Right renal pelvis (tissue), 4 donors: Measurements from ENCODE around the gene FIG4. TPM values are rescaled to one million over a fixed set of nuclear protein-coding genes. Genes with fewer than 3 reads are reported as not detected.
"Not testable (repeated sequence)": the region's sequence is repeated elsewhere in the genome, so short reads cannot be mapped to it uniquely, and the experiment has no call there.

Experiments
- DNase-seq, 4 donors: peaks; one replicate each; pipeline ENCODE4 v3.0.0-alpha.2; 2013; ENCODE audit warnings: low read depth in 4 of 4, low spot score in 3 of 4, missing footprints in 1 of 4
- polyA plus RNA-seq, 4 donors: library from polyadenylated mRNA; unstranded; fragments of 120-200 nt; gene quantifications; one replicate each; pipeline ENCODE4 v1.2.1, GENCODE V29; 2013; ENCODE audit not compliant: insufficient read length in 4 of 4

The FIG4 gene
- polyA plus RNA-seq, 4 donors, result 24.8 to 28.2 (median 27.4) TPM

GRCh38 chr6:109747221-109747620 is 56.1 kb downstream of the FIG4 start:
- no peak for DNase-seq

DNA sequence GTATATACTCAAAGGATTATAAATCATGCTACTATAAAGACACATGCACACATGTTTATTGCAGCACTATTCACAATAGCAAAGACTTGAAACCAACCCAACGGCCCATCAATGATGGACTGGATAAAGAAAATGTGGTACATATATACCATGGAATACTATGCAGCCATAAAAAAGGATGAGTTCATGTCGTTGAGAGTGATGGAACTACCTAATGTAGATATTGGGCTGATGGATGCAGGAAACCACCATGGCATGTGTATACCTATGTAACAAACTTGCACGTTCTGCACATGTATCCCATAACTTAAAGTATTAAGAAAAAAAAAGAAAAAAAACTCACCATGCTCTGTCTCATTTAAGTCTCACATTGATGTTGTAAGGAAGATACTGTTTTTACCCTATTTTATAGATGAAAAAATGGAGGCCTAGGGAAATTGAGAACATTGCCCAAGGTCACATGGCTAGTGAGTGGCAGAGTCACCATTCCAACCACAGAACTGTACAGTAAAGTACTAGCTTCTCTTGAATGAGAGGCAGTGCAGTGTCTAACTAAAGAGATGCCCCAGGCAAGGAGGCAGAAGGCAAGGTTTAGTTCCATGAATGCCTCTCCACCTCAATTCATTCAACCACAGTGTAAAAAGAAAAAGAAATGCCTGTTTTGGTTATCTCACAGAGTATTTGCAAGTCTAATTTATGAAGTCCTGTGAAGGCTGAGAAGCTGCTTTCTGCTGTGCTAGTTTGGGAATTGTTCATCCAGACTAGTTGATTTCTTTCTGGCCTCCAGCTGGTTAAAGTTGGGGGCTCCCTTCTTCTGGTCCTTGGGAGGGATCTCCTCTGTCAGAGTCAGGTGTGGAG is 68.2 kb downstream of the FIG4 start:
- DNase-seq, result no peak

- DNase-seq, result no peak
Measured at GRCh38 chr6:109760208-109760607, 69.1 kb downstream of the FIG4 start.

DNA sequence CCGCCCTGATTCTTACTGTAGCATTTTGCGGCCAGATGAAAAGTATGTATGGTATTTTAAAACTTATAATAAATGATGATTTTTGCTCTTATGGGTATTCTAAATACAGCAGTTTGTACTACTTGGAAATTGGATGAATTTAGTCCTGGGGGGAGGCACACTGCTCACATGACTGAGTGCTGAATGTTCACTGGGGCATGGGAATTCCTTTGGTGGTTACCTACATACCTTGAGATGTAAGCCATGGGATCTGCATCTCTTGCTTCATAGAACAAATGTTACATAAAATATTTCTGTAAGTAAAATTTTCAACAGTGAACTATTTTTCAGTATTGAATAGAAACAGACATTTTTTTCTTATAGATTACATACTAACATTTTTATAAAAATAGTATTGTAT is 71.1 kb downstream of the FIG4 start:
- DNase-seq, result no peak

GRCh38 chr6:109762769-109763441 is 71.8 kb downstream of the FIG4 start:
- no peak for DNase-seq

DNA sequence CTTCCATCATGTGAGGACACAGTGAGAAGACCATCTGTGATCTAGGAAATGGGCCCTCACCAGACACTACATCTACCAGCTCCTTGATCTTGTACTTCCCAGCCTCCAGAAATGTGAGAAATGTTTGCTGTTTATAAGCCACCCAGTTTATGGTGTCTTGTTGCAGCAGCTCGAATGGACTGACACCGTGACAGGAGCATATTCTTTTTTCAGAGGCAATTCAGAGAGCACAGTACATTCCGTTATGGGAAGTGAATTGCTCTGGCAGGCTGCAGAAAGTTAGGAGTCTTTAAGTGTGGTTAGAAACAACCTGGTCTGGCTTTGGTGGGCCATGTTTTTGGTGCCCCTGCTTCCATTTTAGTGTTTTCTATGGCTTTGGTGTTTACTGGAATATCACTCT is 75.1 kb downstream of the FIG4 start:
- DNase-seq, result no peak

GRCh38 chr6:109767961-109768360 is 76.9 kb downstream of the FIG4 start:
- no peak for DNase-seq

DNA sequence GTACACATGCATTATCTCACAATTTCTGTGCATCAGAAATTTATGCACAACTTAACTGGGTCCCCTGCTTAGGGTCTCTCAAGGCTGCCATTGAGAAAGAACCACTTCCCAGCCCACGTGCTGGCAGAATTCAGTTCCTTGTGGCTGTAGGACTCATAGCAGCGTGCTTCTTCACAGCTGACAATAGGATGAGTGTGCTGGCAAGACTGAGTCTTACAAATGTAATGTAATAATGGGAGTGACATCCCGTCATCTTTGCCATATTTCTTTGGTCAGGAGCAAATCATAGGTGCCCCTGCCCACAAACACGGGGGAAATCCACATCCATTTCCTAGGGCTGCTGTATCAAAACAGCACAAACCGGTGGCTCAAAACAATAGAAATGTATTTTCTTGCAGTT is 77.4 kb downstream of the FIG4 start:
- no peak for DNase-seq

- DNase-seq, result no peak
Measured at GRCh38 chr6:109769213-109769612, 78.1 kb downstream of the FIG4 start.

DNA sequence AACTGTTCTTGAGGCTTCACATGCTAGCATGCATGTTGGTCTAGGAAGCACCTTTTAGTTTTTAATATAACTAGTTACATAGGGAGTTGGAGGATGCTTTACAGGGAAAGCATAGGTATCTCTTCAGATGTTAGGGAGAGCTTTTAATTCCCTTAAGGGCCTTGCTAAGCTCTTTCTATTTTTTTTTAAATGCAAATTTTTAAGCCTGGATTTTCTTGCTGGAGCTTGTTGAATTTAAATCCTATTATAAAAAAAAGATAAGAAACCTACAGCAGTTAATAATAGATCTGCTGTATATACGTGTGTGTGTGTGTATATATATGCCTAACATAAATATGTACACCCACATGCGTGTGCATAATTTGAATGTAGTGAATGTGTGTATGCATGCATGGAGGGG is 79.0 kb downstream of the FIG4 start:
- DNase-seq, result no peak

DNA sequence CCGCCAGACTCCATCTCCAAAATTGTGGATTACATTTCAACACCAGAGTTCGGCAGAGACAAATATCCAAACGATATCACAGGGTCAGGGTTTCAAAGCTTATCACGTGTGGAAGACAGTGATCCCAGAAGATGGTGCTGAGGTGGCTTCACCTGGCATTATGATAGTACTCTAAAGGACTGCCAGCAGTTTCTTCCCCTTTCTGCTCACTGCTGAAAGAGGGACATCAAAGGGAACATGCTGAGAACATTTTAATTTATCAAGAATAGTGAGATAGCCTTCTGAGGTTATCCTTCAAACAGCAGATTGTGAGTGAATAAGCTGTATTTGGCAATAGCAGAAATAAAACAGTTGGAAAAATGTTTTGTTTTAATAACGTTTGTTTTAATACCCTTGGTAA is 79.7 kb downstream of the FIG4 start:
- no peak for DNase-seq

DNA sequence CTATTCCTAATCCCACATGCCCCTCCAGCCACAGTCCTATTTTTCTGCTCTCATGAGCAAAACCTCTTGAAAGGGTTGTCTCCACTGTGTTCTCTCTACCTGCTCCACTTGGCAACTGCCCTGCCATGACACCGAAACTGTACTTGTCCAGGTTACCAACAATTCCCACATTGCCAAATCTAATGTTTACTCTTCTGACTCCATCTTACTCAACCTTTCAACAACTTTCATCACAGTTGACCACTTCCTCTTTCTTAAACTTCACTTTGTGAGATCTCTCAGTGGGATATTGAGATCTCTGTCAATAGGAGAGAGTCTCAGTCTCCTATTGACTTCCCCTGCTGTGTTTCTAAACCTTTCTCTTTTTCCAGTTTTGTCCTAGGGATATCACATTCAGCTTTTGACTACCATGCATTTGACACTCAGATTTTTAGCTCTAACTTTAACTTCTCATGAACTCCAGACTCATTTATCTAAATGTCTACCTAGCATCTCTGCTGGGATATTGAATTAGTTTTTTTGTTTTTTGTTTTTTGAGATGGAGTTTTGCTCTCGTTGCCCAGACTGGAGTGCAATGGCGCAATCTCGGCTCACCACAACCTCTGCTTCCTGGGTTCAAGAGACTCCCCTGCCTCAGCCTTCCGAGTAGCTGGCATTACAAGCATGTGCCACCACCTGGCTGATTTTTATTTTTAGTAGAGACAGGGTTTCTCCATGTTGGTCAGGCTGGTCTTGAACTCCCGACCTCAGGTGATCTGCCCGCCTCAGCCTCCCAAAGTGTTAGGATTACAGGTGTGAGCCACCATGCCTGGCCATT is 81.1 kb downstream of the FIG4 start:
- not testable (repeated sequence) for DNase-seq

GRCh38 chr6:109772883-109773431 is 81.9 kb downstream of the FIG4 start:
- no peak for DNase-seq

DNA sequence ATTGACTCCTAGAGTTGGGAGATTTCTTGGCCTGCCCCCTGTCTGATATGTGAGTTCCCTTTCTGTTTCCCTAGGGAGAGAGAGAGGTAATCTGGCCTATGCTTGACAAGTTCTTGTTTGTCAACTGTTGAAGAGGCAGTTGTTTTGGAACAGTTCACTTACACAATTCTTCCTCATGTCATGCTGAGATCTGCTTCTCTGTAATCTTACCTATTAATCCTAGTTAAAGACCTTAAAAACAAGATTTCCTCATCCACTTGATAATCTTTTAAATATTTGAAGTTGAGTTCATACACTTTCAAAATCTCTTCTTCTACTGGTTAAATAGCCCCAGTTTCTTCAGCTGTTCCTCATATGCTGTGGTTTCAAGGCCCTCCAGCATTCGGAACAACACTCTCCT is 89.9 kb downstream of the FIG4 start:
- no peak for DNase-seq

GRCh38 chr6:109782491-109782999 is 91.4 kb downstream of the FIG4 start:
- no peak for DNase-seq

- no peak for DNase-seq
Measured at GRCh38 chr6:109783250-109783986, 92.3 kb downstream of the FIG4 start.

GRCh38 chr6:109787312-109787711 is 96.2 kb downstream of the FIG4 start:
- no peak for DNase-seq

DNA sequence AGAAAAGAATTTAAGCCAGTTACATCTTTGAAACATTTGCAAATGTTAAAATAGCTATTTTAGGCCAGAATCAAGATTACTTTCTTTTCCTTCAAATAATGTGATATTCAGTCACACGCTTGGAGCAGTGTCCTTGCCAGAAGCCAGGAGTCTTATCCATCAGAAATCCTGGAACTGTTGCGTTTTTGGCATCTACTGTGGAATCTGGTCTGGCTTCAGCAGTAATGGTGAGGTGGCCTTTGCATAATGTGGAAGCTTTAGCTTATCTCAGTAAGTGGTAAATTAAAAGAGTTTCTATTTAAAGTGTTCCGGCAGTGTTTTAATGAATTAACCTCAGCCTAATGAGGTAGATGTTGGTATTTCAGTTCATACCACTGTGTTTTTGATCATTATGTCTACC is 97.6 kb downstream of the FIG4 start:
- DNase-seq, result no peak

DNA sequence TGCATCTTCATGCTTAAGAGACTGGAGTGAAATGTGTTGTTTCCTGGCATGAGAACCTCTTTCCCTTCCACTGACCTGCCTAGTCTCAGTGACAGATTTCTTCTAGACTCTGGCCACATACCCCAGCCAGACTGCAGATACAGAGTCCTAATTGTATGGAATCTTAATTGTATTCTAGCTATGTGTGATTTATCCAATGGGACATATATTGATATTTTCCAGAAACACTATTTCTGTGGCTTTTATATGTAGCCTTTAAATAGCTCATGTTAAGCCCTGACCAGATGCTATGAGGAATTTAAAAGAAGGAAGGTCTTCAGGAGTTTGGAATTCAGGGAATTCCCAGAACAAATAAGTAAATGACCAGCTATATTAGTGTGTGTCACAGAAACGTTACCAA is 99.0 kb downstream of the FIG4 start:
- DNase-seq, result no peak

DNA sequence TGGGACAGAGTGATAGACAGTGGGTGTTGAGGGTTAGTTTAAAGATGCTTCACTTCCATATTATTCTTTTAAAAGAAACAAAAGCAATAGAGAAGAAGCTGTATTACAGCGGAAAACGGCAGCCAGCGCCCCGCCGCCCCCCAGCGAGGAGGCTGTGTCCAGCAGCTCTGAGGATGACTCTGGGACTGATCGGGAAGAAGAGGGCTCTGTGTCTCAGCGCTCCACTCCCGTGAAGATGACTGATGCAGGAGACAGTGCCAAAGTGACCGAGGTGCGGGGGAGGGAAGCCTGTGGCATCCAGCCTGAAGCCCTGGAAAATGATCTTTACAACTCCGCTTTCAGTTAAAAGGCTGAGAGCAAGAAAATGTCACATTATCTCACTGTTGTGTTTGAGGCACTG is 100.2 kb downstream of the FIG4 start:
- DNase-seq, result no peak
